Activated CD8-positive, alpha-beta T cell treated with anti-CD3 and anti-CD28 coated beads for 36 hours (primary cell): ENCODE measurements around the gene CABP7. TPM values are rescaled to one million over a fixed set of nuclear protein-coding genes. Genes with fewer than 3 reads are reported as not detected.

Source experiments
- ATAC-seq: fragments of 200-7000 bp; cut with Tn5 transposase; one replicate; pipeline ENCODE4 v1.10.0; 2021; ENCODE audit warnings: mild to moderate bottlenecking, moderate library complexity
- CTCF ChIA-PET: fragments of 350-600 bp; sonication (Branson Sonifier 250); formaldehyde crosslinking; loops from one replicate; lab custom pipeline; 2021; ENCODE audit warnings: antibody characterized with exemption; lab: Charles Lee
- POLR2A ChIA-PET: fragments of 350-600 bp; sonication (Branson Sonifier 250); formaldehyde crosslinking; loops from one replicate; lab custom pipeline; 2021; ENCODE audit warnings: antibody characterized with exemption; lab: Charles Lee
- DNase-seq: peaks from one replicate; pipeline ENCODE4 v3.0.0-alpha.2; 2020
- H3K27ac Mint-ChIP-seq: one replicate; pipeline ENCODE4 v1.8.0; 2021; ENCODE audit warnings: mild to moderate bottlenecking, mixed read lengths
- H3K27me3 Mint-ChIP-seq: one replicate; pipeline ENCODE4 v1.8.0; 2021; ENCODE audit warnings: mixed read lengths
- H3K36me3 Mint-ChIP-seq: one replicate; pipeline ENCODE4 v1.8.0; 2021; ENCODE audit warnings: low read depth, mixed read lengths
- H3K4me1 Mint-ChIP-seq: one replicate; pipeline ENCODE4 v1.8.0; 2021; ENCODE audit warnings: low read depth, mixed read lengths
- H3K4me3 Mint-ChIP-seq: one replicate; pipeline ENCODE4 v1.8.0; 2021; ENCODE audit warnings: mild to moderate bottlenecking, moderate library complexity, mixed read lengths
- H3K9me3 Mint-ChIP-seq: one replicate; pipeline ENCODE4 v1.8.0; 2021; ENCODE audit warnings: mixed read lengths
- intact Hi-C: fragments of 100-400 bp; cut with micrococcal nuclease; formaldehyde crosslinking; loops from one replicate; pipeline ENCODE4 v1.10.0; 2022
- total RNA-seq, 2 experiments: library from RNA; stranded (reverse); gene quantifications; one replicate each; pipeline ENCODE4 v1.2.3, GENCODE V29; 2021
- TF ChIP-seq, protein P1 (sequence below): fragments of 200-600 bp; IDR thresholded peaks from one replicate; pipeline ENCODE4 v1.8.0; 2022; ENCODE audit warnings: antibody characterized with exemption, mild to moderate bottlenecking

The CABP7 gene
- total RNA-seq, 2 experiments from 2014 or later: 0.09 TPM; not detected in 1

DNA sequence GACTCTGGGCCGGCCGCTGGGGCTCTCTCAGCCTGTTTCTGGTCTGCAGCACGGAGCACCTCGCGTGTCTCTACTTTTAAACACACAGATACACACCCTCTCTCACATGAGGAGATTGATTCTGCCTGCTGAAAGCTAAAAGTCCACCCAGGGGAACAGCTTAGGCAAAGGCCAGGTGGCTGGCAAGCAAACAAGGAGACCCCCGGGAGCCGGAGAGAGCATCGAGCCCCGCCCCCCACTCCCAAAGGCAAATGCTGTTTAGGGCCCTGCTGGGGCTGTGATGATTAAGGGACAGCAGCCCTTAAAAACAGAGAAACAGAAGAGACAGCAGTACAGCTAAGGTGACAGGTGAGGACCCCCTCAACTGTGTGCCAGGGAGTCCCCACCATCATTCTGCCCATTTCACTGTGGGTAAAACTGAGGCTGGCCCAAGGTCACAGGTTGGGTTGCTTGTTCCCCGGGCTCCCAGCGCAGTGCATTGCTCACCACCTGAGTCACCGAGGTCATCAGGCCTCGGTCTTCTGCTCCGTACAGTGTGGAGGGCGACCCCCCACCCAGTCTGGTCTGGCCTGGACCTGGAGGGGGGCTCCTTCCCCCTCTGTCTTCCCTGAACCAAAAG, 6.8 kb downstream of the CABP7 start:
- ATAC-seq (no peak), DNase-seq (no peak)
- H3K9me3 Mint-ChIP-seq: no peaks in the 10 kb centered on the region
- ChIA-PET POLR2A (no interaction called here), CTCF (no interaction called here)
- no peak overlapping the region for H3K27ac Mint-ChIP-seq
- TF ChIP-seq, protein P1, sequence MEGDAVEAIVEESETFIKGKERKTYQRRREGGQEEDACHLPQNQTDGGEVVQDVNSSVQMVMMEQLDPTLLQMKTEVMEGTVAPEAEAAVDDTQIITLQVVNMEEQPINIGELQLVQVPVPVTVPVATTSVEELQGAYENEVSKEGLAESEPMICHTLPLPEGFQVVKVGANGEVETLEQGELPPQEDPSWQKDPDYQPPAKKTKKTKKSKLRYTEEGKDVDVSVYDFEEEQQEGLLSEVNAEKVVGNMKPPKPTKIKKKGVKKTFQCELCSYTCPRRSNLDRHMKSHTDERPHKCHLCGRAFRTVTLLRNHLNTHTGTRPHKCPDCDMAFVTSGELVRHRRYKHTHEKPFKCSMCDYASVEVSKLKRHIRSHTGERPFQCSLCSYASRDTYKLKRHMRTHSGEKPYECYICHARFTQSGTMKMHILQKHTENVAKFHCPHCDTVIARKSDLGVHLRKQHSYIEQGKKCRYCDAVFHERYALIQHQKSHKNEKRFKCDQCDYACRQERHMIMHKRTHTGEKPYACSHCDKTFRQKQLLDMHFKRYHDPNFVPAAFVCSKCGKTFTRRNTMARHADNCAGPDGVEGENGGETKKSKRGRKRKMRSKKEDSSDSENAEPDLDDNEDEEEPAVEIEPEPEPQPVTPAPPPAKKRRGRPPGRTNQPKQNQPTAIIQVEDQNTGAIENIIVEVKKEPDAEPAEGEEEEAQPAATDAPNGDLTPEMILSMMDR: no peak
- H3K36me3 Mint-ChIP-seq: no peaks in the 10 kb centered on the region
- H3K27me3 Mint-ChIP-seq: peaks cover 5% of the 10 kb centered on the region
- intact Hi-C loops: no loop called here
- H3K4me3 Mint-ChIP-seq: no peak overlapping the region
- no peaks in the 10 kb centered on the region for H3K4me1 Mint-ChIP-seq

DNA sequence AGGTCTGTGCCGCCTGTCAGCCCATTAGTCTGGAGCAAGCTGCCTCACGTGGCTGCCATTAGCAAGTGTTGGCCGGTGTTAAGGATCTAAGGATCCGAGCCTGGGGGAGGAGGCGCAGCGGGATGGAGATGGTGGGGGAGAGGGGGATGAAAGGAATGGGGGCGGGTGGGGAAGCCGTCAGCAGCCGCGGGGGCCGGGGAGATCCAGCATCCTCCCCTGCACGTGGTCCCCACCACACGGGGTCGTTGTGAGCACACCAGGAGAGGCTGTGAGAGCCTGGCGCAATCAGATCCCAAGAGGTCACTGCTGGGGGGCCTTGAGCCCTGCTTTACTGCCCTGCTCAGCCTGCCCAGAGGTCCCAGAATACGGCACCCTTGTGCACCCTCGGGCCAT, 7.3 kb downstream of the CABP7 start:
- ATAC-seq (peak; percentile 56), DNase-seq (peak; percentile 47)
- Mint-ChIP-seq H3K4me3 (no peak overlapping the region), H3K36me3 (no peaks in the 10 kb centered on the region), H3K4me1 (no peaks in the 10 kb centered on the region), H3K27ac (no peak overlapping the region), H3K27me3 (peaks cover 2% of the 10 kb centered on the region), H3K9me3 (no peaks in the 10 kb centered on the region)
- CTCF ChIA-PET: no interaction called here
- POLR2A ChIA-PET: no interaction called here
- TF ChIP-seq, protein P1: no peak
- intact Hi-C loops: no loop called here

DNA sequence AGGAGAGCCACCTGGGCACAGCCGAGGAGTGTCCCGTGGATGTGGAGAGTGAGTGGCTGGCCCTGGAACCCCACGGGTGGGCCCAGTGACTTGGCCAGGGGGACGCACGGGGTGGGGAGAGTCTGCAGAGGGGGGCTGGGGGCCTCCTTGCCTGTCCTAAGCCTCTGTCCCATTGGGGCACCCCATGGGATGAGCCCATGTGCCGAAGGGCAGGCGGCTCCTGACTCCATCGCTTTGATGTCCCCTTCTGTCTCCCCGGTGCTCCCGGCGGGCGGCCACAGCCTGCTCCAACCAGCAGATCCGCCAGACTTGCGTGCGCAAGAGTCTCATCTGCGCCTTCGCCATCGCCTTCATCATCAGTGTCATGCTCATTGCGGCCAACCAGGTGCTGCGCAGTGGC, 9.4 kb downstream of the CABP7 start:
- H3K27me3 Mint-ChIP-seq: no peaks in the 10 kb centered on the region
- ChIA-PET POLR2A (no interaction called here), CTCF (no interaction called here)
- no peak for DNase-seq
- H3K4me3 Mint-ChIP-seq: no peak overlapping the region
- TF ChIP-seq, protein P1: no peak
- no peak for ATAC-seq
- H3K36me3 Mint-ChIP-seq: no peaks in the 10 kb centered on the region
- intact Hi-C loops: no loop called here
- H3K9me3 Mint-ChIP-seq: no peaks in the 10 kb centered on the region
- no peaks in the 10 kb centered on the region for H3K4me1 Mint-ChIP-seq
- H3K27ac Mint-ChIP-seq: no peak overlapping the region

DNA sequence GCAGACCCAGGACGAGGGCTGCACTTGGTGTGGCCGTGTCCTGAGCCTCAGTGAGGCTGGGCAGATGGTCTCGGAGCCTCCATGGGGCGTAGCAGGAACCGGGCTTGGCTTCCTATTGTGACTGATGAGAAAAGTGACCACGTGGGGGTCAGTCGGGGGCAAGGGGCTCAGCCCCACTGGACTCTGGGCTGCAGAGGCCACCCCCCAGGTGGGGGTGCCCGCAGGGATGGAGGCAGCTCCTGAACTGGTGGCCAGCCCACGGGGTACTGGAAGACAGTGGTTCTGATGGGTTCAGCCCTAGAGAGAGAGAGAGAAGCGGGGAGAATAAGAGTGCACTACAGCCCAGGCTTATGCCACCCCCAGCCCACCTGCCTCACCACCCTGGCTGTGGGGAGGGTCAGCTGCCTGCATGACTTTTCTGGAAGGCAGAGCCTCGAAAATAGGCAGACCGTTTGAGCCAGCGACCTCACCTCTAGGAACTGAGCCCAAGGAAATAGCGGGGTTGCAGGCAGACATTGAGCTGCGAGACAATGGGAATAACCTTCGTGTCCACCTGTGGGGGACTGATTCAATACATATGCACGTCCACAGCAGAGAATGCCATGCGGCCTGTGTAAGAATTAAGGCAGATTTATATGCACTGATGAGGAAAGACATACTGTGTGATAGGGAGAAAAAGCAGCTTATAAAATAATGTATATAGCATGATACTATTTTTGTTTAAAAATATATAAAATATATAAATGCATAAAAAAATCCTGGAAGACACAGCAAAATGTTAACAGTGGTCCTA, 11.5 kb downstream of the CABP7 start:
- intact Hi-C loops: no loop called here
- ChIA-PET POLR2A (no interaction called here), CTCF (no interaction called here)
- Mint-ChIP-seq H3K9me3 (no peaks in the 10 kb centered on the region), H3K4me3 (no peak overlapping the region), H3K27ac (no peak overlapping the region), H3K36me3 (no peaks in the 10 kb centered on the region), H3K4me1 (no peaks in the 10 kb centered on the region), H3K27me3 (no peaks in the 10 kb centered on the region)
- DNase-seq (no peak), ATAC-seq (no peak)
- TF ChIP-seq, protein P1: no peak

DNA sequence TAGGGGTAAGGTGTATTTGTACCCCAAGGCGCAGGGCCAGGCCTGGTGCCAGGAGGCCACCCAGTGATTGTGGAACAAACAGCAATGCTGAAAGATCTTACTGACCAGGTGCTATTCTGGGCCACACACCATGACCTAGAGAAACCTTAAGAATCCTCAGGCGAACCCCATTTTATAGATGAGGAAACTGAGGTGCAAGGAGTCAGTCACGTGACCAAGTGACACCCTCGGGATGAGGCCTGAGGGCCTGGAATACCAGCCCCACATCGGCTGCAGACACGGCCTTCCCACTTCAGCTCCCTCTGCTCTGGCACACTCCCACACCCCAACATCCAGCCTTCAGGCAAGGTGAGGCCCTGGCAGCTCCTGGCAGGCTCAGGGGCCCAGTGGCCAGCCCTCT, 13.1 kb downstream of the CABP7 start:
- intact Hi-C loops: no loop called here
- DNase-seq (no peak), ATAC-seq (no peak)
- ChIA-PET POLR2A (interaction anchor here (0.5 kb wide), 1 partner anchor 198 kb away, joined by 3 read pairs; no protein-coding TSS in a partner anchor), CTCF (no interaction called here)
- Mint-ChIP-seq H3K4me3 (no peak overlapping the region), H3K27me3 (no peaks in the 10 kb centered on the region), H3K36me3 (no peaks in the 10 kb centered on the region), H3K27ac (no peak overlapping the region), H3K9me3 (no peaks in the 10 kb centered on the region), H3K4me1 (no peaks in the 10 kb centered on the region)
- TF ChIP-seq, protein P1: no peak
